Erythroblast (primary cell): ENCODE measurements around the gene ZBTB39.
"Not testable (repeated sequence)": the region's sequence is repeated elsewhere in the genome, so short reads cannot be mapped to it uniquely, and the experiment has no call there.

Source experiments
- GATA1 ChIP-seq: IDR thresholded peaks from 2 replicates; pipeline ENCODE4 v1.6.1; 2011; ENCODE audit warnings: low read depth, mild to moderate bottlenecking, control low read depth, low read length, moderate library complexity
- POLR2A ChIP-seq: IDR thresholded peaks from 2 replicates; pipeline ENCODE4 v1.6.1; 2011; ENCODE audit warnings: mild to moderate bottlenecking, low read length

DNA sequence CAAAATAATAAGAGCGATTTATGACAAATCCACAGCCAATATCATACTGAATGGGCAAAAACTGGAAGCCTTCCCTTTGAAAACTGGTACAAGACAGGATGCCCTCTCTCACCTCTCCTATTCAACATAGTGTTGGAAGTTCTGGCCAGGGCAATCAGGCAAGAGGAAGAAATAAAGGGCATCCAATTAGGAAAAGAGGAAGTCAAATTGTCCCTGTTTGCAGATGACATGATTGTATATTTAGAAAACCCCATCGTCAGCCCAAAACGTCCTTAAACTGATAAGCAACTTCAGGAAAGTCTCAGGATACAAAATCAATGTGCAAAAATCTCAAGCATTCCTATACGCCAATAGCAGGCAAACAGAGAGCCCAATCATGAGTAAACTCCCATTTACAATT lies 44.1 kb downstream of the ZBTB39 start:
- TF ChIP-seq POLR2A, GATA1: not testable (repeated sequence)
